Measurements from ENCODE around the gene MCM8. TPM values are rescaled to one million over a fixed set of nuclear protein-coding genes. Genes with fewer than 3 reads are reported as not detected.

The MCM8 gene
- total RNA-seq, 4 donors from 2014 or later: 4.0 to 5.6 (median 4.4) TPM

- Histone ChIP-seq H3K27me3 (peaks cover 0 to 9% (median 0%) of the 10 kb centered on the region in 4 donors), H3K4me1 (no peaks in the 10 kb centered on the region), H3K27ac (replicated peaks in 1 of 4) (no peak overlapping the region), H3K9me3 (no peaks in the 10 kb centered on the region), H3K36me3 (no peaks in the 10 kb centered on the region), H3K4me3 (no peak overlapping the region)
- no peak for DNase-seq (ENCODE audit: extremely low spot score)
- intact Hi-C loops (cut with DNase I): no loop called here
- WGBS: 43% methylated on average over 1 of the region's 1 CpG
- no peak for TF ChIP-seq CTCF (IDR thresholded peaks at IDR 0.05)
- TF ChIP-seq POLR2AphosphoS5 (IDR thresholded peaks at IDR 0.05): no peak
These were observed 29.9 kb upstream of the MCM8 start for GRCh38 chr20:5920581-5920980.

GRCh38 chr20:5923493-5923892 is 27.0 kb upstream of the MCM8 start:
- no peaks in the 10 kb centered on the region for H3K9me3 ChIP-seq
- intact Hi-C loops (cut with DNase I): no loop called here
- H3K27ac ChIP-seq (replicated peaks in 1 of 4): no peak overlapping the region
- TF ChIP-seq POLR2AphosphoS5 (IDR thresholded peaks at IDR 0.05) (no peak), EP300 (IDR thresholded peaks at IDR 0.05) (no peak), CTCF (IDR thresholded peaks at IDR 0.05) (no peak), POLR2A (IDR thresholded peaks at IDR 0.05; ENCODE audit: low read depth) (no peak)
- H3K4me1 ChIP-seq: no peaks in the 10 kb centered on the region
- no peaks in the 10 kb centered on the region for H3K36me3 ChIP-seq
- no peak overlapping the region for H3K4me3 ChIP-seq
- peak; percentile 80 for DNase-seq (ENCODE audit: extremely low spot score)
- WGBS: 72% methylated on average over 5 of the region's 5 CpGs
- H3K27me3 ChIP-seq: peaks cover 0 to 7% (median 0%) of the 10 kb centered on the region in 4 donors

GRCh38 chr20:5925551-5925950 is 24.9 kb upstream of the MCM8 start:
- DNase-seq (ENCODE audit: extremely low spot score): peak; percentile 72
- H3K4me1 ChIP-seq: no peaks in the 10 kb centered on the region
- peaks cover 0 to 10% (median 0%) of the 10 kb centered on the region in 4 donors for H3K27me3 ChIP-seq
- H3K36me3 ChIP-seq: no peaks in the 10 kb centered on the region
- H3K27ac ChIP-seq (replicated peaks in 1 of 4): no peak overlapping the region
- TF ChIP-seq POLR2A (IDR thresholded peaks at IDR 0.05; ENCODE audit: low read depth) (no peak), CTCF (IDR thresholded peaks at IDR 0.05) (no peak), POLR2AphosphoS5 (IDR thresholded peaks at IDR 0.05) (no peak), EP300 (IDR thresholded peaks at IDR 0.05) (no peak)
- H3K4me3 ChIP-seq: no peak overlapping the region
- no peaks in the 10 kb centered on the region for H3K9me3 ChIP-seq
- intact Hi-C loops (cut with DNase I): no loop called here
- WGBS: 33% methylated on average over 3 of the region's 3 CpGs

GRCh38 chr20:5927749-5928462 is 22.5 kb upstream of the MCM8 start:
- intact Hi-C loops (cut with DNase I): no loop called here
- Histone ChIP-seq H3K4me1 (no peaks in the 10 kb centered on the region), H3K27ac (replicated peaks in 1 of 4) (no peak overlapping the region), H3K4me3 (no peak overlapping the region), H3K9me3 (no peaks in the 10 kb centered on the region), H3K27me3 (peaks cover 0 to 11% (median 0%) of the 10 kb centered on the region in 4 donors), H3K36me3 (no peaks in the 10 kb centered on the region)
- no peak for DNase-seq (ENCODE audit: extremely low spot score)
- whole genome bisulfite sequencing: 77% methylated on average over 7 of the region's 11 CpGs
- no peak for TF ChIP-seq CTCF (IDR thresholded peaks at IDR 0.05)
- TF ChIP-seq EP300 (IDR thresholded peaks at IDR 0.05): no peak
- TF ChIP-seq POLR2A (IDR thresholded peaks at IDR 0.05; ENCODE audit: low read depth): no peak
- no peak for TF ChIP-seq POLR2AphosphoS5 (IDR thresholded peaks at IDR 0.05)
